ENCODE measurements around the gene TRPM2.

DNA sequence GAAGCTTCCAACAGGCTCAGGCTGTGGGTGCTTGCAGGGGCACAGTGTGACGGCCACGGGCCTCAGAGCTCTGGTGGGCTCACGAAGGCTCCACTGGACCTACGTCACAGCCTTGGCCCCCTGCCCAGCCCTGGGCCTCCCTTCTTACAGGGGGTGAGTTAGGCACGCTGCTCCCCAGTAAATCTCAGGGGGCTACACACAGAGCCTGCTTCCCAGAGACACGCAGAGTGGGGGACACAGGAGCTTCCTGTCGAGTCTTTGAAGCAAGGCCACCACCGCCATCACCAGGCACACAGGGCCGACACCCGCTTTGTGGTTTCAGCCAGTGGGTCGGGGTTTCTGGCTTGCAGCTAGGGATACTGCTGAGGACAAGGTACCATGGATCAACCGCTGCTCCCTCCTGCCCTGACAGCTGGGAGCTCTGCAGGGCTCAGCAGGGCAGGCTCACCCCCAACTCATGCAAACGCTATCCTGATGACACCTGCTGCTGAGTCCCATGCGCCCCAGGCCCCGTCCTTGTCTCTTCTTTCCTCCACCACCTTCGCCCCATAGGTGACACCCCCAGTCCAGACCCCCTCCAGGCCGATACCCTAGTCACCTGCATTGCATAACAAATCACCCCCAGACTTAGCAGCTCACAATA is 8.8 kb upstream of the TRPM2 start:
- TF ChIP-seq, protein P1, sequence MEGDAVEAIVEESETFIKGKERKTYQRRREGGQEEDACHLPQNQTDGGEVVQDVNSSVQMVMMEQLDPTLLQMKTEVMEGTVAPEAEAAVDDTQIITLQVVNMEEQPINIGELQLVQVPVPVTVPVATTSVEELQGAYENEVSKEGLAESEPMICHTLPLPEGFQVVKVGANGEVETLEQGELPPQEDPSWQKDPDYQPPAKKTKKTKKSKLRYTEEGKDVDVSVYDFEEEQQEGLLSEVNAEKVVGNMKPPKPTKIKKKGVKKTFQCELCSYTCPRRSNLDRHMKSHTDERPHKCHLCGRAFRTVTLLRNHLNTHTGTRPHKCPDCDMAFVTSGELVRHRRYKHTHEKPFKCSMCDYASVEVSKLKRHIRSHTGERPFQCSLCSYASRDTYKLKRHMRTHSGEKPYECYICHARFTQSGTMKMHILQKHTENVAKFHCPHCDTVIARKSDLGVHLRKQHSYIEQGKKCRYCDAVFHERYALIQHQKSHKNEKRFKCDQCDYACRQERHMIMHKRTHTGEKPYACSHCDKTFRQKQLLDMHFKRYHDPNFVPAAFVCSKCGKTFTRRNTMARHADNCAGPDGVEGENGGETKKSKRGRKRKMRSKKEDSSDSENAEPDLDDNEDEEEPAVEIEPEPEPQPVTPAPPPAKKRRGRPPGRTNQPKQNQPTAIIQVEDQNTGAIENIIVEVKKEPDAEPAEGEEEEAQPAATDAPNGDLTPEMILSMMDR (conservative IDR thresholded peaks at IDR 0.05 in 1 of 2, IDR thresholded peaks at IDR 0.05 in 1 of 2; ENCODE audit: low read depth in 1 of 2, low read length in 2 of 2), result no peak
- TF ChIP-seq EZH2 (IDR thresholded peaks at IDR 0.05; ENCODE audit: low read length, missing control alignments), result no peak
